HL-60 (cell line): ENCODE measurements around the gene TRIM40.

ENCODE experiments used
- GABPA ChIP-seq: IDR thresholded peaks from 2 replicates; pipeline ENCODE4 v1.6.1; 2012; ENCODE audit warnings: low read depth
- POLR2AphosphoS5 ChIP-seq: IDR thresholded peaks from 2 replicates; pipeline ENCODE4 v1.6.1; 2012; ENCODE audit warnings: low read depth
- REST ChIP-seq: IDR thresholded peaks from 2 replicates; pipeline ENCODE4 v1.6.1; 2012; ENCODE audit warnings: low read depth; ENCODE audit not compliant: insufficient replicate concordance
- SPI1 ChIP-seq: IDR thresholded peaks from 2 replicates; pipeline ENCODE4 v1.6.1; 2012; ENCODE audit warnings: low read depth, mild to moderate bottlenecking, borderline replicate concordance
- TF ChIP-seq, protein P1 (sequence below): IDR thresholded peaks from one replicate; pipeline ENCODE4 v1.5.1; 2011; ENCODE audit warnings: low read length, control low read depth, inconsistent platforms; ENCODE audit not compliant: insufficient read depth

- TF ChIP-seq, protein P1, sequence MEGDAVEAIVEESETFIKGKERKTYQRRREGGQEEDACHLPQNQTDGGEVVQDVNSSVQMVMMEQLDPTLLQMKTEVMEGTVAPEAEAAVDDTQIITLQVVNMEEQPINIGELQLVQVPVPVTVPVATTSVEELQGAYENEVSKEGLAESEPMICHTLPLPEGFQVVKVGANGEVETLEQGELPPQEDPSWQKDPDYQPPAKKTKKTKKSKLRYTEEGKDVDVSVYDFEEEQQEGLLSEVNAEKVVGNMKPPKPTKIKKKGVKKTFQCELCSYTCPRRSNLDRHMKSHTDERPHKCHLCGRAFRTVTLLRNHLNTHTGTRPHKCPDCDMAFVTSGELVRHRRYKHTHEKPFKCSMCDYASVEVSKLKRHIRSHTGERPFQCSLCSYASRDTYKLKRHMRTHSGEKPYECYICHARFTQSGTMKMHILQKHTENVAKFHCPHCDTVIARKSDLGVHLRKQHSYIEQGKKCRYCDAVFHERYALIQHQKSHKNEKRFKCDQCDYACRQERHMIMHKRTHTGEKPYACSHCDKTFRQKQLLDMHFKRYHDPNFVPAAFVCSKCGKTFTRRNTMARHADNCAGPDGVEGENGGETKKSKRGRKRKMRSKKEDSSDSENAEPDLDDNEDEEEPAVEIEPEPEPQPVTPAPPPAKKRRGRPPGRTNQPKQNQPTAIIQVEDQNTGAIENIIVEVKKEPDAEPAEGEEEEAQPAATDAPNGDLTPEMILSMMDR = no peak
- TF ChIP-seq POLR2AphosphoS5 (no peak), GABPA (no peak), REST (no peak), SPI1 (no peak)
These were observed 19.2 kb upstream of the TRIM40 start for GRCh38 chr6:30116724-30117123.
